ENCODE data around the gene SMPDL3A.

- TF ChIP-seq EZH2 (IDR thresholded peaks at IDR 0.05) (no peak), FOXP2 (optimal IDR thresholded peaks at IDR 0.05; ENCODE audit: control extremely low read depth, extremely low read length, insufficient read depth) (no peak)
These were observed 21.1 kb downstream of the SMPDL3A start for GRCh38 chr6:122810189-122810588.

Data from SK-N-MC (cell line).